GM21529 (cell line): ENCODE data around the gene RTN4RL2.

ENCODE experiments used
- ATAC-seq: cut with Tn5 transposase; IDR thresholded peaks from one replicate; pipeline ENCODE4 v1.9.1; 2021; ENCODE audit not compliant: unreplicated experiment

The RTN4RL2 gene

GRCh38 chr11:57479911-57480310 is 19.6 kb downstream of the RTN4RL2 start:
- ATAC-seq = no peak

DNA sequence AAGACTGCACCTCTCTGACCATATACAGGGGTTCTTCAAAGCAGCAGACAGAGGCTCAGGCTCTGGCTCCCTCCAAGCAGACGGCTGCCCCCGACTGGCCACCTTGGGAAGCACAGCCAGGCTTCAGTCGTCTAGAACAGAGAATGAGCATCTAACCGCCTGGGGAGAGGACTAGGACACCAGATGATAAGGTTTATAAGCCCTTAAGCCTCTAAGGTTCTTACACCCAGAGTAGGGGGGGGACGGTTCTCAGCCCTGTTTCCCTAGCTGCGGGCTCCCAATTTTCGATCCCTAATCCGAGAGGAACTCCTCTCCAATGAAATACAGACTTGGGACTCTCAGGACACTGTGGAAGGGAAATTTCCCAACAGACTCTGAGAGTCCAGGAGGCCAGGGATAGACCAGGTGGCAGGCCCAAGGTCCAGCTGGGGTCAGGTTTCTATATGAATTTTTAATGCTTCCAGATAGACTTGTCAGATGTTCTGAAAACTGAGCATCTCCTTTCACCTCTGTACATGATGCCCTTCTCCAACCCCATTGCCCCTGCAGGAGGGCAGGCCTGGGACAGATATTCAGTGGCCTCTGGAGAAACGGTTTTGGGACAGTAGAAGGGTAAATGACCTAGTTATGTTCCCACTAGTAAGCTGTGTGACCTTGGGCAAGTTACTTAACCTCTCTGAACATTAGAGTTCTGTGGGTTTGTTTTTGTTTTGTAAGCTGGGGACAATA is 20.2 kb downstream of the RTN4RL2 start:
- ATAC-seq = peak; percentile 33

DNA sequence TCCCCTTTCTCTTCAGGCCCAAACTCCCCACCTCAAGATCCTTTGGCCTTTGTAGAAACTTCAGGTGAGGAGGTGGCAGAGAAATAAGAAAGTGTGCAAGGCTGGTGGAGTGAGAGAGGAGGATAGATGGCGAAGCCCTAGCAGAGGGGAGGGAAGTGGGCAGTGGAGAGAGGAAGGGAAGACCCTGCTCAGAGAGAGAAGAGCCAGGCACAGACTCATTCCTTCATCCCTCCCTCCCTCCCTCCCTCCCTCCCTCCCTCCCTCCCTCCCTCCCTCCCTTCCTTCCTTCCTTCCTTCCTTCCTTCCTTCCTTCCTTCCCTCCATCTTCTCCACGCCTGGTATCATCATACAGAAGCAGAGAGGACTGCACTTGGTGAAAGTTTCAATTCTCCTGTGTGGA is 21.0 kb downstream of the RTN4RL2 start:
- no peak for ATAC-seq

DNA sequence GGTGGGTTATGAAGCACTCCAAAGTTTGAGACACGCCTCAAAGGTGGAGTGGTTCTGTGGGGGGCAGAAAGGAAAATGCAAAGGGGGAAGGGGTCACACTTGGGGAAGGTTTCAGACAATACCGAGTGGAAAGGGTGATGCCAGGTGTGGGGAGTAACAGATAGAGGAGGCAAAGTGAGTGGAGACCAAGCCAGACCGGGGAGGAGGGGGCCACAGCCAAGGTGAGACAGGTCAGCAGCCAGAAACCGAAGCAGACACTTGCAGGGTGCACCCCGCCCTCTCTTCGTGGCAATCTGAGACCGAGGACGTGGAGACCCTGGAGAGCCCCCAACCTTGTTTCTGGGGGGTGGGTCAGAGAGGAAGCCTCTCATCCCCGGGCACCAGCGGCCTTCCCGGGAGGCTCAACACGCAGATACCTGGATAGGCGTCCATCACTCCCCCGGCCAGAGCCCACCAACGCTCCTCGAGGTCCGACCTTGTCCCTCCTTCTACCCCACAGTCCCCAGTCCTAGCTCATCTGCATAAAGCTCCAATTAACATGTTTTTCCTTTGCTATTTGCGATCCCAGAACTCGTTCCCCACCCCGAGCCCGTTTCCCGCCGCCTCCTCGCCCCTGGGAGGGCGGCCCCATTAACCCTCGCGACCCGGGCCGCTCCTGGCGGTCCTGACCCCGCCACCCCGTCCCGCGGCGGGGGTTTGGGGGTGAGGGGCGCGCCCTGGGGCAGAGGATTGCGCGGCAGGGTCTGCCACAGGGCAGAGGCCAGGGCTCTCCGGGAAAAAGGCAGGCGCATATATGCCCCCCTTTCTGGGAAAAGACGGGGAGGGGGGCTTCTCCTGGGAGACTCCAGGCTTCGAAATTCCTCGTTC is 21.8 kb downstream of the RTN4RL2 start:
- ATAC-seq = no peak

DNA sequence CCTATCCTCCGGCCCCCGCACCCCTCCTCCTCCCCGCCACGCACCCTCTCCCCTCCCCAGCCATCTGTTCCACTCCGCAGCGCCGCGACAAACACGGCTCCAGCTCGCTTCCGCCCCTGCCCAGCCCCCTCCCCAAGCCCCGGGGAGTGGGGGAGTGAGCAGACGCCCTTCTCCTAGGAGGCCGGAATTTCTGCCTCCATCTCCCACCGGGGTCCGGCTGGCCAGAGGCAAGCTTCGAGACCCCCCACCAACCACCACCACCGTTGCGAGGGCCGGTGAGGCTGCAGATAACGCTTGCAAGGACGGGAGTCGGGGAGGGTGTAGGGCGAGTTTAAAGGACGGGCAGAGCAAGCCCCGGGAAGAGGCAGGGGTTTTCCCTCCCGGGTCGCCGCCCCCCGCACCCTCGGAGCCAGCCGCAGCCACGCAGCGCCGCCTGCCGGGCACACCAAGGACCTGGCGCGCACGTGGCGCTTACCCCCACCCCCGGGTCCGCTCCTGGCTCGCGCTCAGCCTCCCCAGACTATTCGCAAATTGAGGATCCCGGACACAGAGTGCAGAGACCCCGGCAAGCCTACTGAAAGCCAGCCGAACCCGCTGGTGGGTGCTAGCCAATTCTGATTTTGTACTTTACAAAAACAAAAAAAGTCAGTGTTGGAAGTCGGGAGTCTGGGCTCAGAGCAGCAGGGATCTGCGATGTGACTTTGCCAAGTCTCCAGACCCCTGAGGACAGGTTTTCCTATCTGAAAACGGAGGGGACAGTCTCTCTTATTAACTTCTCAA is 22.6 kb downstream of the RTN4RL2 start:
- peak; percentile 36 for ATAC-seq

DNA sequence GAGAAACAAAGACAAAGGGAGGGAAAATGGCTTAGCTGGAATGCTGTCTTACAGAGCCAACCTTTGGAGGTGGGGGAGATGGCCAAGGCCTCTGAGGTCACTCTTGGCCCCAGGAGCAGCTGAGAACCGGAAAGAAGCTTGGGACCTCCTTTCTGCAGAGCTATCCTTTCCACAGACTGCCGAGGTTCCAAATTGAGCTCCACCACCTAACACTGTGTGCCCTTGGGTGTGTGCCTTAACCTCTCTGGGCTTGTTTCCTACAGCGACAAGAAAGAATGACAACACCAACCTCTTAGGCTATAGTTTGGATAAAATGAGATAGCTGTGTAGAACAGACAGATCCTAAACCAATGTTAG is 23.2 kb downstream of the RTN4RL2 start:
- no peak for ATAC-seq

- peak; percentile 68 for ATAC-seq
Measured at GRCh38 chr11:57484141-57484710, 23.9 kb downstream of the RTN4RL2 start.

DNA sequence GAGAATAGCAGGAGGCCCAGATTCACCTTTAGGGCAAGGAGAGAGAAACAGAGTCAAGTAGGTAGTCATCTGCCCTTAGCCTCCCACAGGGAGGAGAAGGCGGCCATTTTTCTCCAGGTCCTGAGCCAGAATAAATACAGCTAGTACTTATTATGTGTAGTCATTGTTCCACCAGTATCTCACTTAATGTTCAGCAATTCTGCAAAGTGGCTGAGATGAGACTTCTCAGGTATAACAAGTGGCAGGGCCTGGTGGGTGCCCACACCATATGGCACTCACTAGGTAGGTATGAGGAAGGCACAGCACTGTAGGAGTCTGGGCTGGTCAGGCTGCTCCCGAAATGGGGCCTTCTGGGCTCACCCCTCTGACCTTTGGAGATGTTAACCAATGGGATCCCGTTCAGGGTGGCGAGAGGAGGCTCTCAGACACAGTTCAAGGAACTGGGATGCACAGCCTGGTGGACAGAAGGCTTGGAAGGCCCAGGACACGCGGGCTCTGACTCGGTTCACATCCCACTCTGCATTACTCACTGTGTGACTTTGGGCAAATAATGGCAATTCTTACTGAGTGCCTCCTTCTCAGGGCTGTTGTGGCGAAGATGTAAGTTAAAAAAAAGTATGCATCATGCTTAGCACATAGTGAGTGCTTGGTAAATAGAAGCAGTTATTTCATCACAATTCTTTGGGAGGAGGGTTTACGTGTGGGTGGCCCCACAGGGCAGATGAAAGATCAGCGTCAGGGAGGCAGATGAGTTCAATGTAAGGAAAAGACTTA is 25.1 kb downstream of the RTN4RL2 start:
- ATAC-seq = no peak

GRCh38 chr11:57487021-57487778 is 26.9 kb downstream of the RTN4RL2 start:
- no peak for ATAC-seq

DNA sequence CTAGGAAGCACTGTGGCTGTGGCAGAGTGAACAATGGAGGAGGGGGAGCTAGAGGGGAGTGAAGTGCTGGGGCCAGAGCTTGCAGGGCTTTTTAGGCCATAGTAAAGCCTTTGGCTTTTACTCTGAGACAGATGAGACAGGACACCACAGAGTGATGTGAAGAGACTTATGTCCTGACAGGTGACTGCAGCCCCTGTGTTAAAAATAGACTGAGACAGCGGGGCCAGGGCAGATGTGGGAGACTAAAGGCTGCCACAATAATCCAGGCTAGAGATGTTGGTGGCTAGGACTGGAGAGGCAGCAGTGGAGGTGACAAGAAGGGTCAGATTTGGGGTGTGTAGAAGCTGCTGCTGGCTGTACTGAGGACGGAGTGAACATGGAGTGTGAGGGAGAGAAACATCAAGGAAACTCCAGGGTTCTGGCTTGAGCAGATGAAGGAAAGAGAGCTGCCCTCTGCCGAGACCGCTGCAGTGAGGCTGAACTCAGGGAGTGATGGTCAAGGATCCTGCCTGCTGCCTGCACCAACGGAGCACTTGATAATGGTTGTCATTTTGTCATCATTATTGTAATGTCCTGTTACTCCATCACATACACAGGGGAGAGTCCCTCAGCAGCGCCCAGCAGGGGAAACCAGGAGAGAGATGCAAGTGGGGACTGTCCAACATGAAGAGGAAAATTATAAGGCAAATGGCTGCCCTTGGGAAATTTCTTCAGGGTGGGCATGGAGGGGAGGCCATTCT is 27.8 kb downstream of the RTN4RL2 start:
- no peak for ATAC-seq

- no peak for ATAC-seq
Measured at GRCh38 chr11:57490456-57491248, 30.3 kb downstream of the RTN4RL2 start.

- no peak for ATAC-seq
Measured at GRCh38 chr11:57491371-57492061, 31.2 kb downstream of the RTN4RL2 start.

GRCh38 chr11:57493507-57494503 is 33.5 kb downstream of the RTN4RL2 start:
- ATAC-seq = peak; percentile 73

DNA sequence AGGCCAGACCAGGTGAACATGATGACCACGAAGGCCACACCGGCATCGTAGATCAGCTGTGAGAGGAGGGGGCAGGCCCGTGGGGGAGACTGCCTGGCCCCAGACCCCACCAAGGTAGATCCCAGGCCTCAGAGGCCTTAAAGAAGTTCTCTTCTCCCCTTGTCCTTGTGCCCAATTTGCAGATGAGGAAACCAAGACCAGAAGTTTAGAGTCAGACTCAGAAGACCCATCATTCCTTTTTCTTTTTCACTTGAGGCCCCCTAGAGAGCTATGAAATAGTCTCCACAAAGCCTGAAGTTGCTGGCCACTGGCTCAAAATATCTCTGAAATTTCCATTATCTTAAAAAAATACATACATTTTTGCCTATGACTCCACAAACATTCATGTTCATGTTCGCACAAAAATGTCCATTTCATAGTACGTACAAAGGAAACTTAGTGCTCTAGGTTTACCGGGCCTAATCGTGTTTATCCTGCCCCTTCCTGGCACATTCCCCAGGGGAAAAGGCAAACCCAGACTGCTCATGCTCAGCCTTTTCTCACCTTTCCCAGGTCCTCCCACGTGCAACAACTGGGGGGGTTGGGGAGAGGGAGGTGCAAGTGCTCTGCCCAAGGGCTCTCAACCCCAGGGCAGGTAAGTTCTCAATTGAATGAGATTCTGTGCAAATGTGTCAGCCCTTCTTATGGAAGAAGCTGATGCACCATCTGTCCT is 35.9 kb downstream of the RTN4RL2 start:
- ATAC-seq = no peak

DNA sequence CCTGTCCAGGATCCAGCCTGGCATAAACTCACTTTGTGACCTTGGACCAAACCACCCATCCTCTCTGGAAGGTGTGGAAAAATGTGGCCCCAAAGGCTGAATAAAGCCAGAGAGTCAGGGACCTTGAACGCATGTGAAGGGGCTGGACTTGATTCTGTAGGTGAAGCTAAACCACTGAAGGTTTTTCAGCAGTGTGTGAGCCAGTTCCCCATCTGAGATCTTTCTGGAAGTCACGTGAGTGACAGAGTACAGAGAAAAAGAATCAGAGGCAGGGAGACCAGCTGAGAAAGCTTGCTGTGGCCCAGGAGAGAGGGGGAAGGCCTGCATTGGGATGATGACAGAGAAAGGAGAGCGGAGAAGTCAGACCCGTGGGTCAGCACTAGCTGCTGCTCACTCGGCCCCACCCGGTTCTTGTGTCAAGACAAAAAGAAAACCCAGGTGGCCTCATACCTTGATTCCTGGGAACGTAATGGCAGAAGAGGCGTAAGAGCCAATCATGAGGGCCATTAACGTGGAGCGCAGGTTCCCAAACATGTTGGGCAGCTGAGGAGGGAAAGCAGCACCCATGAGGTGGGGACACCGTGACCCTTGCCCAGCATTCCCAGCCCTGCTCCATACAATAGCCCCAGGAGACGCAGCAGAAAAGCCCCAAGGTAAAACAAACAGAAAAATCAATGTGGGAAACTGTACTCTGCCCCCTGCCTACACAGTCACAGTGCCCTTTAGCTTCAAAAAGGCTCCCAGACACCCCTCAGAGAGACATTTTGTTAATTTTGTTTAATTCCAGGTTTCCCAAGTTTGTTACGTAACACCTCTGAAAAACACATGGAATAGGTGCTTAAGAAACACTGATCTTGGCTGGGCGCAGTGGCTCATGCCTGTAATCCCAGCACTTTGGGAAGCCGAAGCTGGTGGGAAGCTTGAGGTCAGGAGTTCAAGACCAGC is 37.2 kb downstream of the RTN4RL2 start:
- no peak for ATAC-seq
